Panc1 (cell line): ENCODE measurements around the gene ENTHD1.

ENCODE experiments used
- CTCF ChIP-seq: fragments of 450-650 bp; IDR thresholded peaks from 2 replicates; pipeline ENCODE4 v1.5.1; 2017; ENCODE audit warnings: mild to moderate bottlenecking
- POLR2AphosphoS5 ChIP-seq: IDR thresholded peaks from 2 replicates; pipeline ENCODE4 v1.6.1; 2012; ENCODE audit warnings: mild to moderate bottlenecking, low read depth, low read length, moderate library complexity
- REST ChIP-seq, 2 experiments: IDR thresholded peaks; 2 replicates each; pipeline ENCODE4 v1.6.1; 2011 to 2012; ENCODE audit warnings: low read depth in 2 of 2, control low read depth in 1 of 2, low read length in 1 of 2, mild to moderate bottlenecking in 1 of 2, moderate library complexity in 1 of 2; ENCODE audit not compliant: insufficient read depth in 1 of 2
- SIN3A ChIP-seq: IDR thresholded peaks from 2 replicates; pipeline ENCODE4 v1.6.1; 2012; ENCODE audit warnings: low read depth, mild to moderate bottlenecking, low read length, moderate library complexity, borderline replicate concordance; ENCODE audit not compliant: insufficient read depth
- TCF7L2 ChIP-seq: IDR thresholded peaks from 2 replicates; pipeline ENCODE4 v1.6.1; 2011; ENCODE audit warnings: mild to moderate bottlenecking, low read depth, low read length, inconsistent platforms

- TF ChIP-seq CTCF (no peak), SIN3A (no peak), POLR2AphosphoS5 (no peak), REST (IDR thresholded peaks at IDR 0.05; ENCODE audit: insufficient read depth in 1 of 2, low read depth in 2 of 2, low read length in 1 of 2) (no peak), TCF7L2 (no peak)
These were observed 17.5 kb upstream of the ENTHD1 start for GRCh38 chr22:39910876-39911613.
